Gastrocnemius medialis (tissue), 4 donors: Measurements from ENCODE around the gene MPPE1. TPM values are rescaled to one million over a fixed set of nuclear protein-coding genes. Genes with fewer than 3 reads are reported as not detected.

Experiments used
- ATAC-seq, 2 donors: fragments of 150-250 bp; one replicate each; pipeline ENCODE4 v1.9.1; 2016
- DNase-seq, 2 donors: peaks; one replicate each; pipeline ENCODE4 v3.0.0-alpha.2; 2019
- H3K27ac ChIP-seq, 4 donors: fragments of 200-600 bp; sonication (generic); 1 replicate in 1 of 4; 2 replicates in 3 of 4; pipeline ENCODE4 v1.5.1; 2016 to 2018; ENCODE audit warnings: mild to moderate bottlenecking in 2 of 4, moderate library complexity in 1 of 4
- H3K27me3 ChIP-seq, 3 donors: fragments of 200-600 bp; sonication (generic) in 2 of 3; 1 replicate in 1 of 3; 2 replicates in 2 of 3; pipeline versions ENCODE4 v1.5.1 to v1.6.0; 2016 to 2019; ENCODE audit warnings: mild to moderate bottlenecking in 1 of 3, moderate library complexity in 1 of 3
- H3K36me3 ChIP-seq, 2 donors: fragments of 200-600 bp; sonication (generic) in 1 of 2; one replicate each; pipeline ENCODE4 v1.5.1; 2017 to 2018
- H3K4me1 ChIP-seq, 2 donors: fragments of 200-600 bp; sonication (generic) in 1 of 2; one replicate each; pipeline ENCODE4 v1.5.1; 2016 to 2017; ENCODE audit warnings: mild to moderate bottlenecking in 2 of 2
- H3K4me3 ChIP-seq, 4 donors: fragments of 200-600 bp; sonication (generic) in 3 of 4; 1 replicate in 1 of 4; 2 replicates in 3 of 4; pipeline ENCODE4 v1.5.1; 2016 to 2019; ENCODE audit warnings: mild to moderate bottlenecking in 2 of 4
- H3K9me3 ChIP-seq, 3 donors: fragments of 200-600 bp; sonication (generic) in 2 of 3; 1 replicate in 1 of 3; 2 replicates in 2 of 3; pipeline ENCODE4 v1.5.1; 2016 to 2019
- POLR2A ChIP-seq, 2 donors: fragments of 450-650 bp; IDR thresholded peaks; one replicate each; pipeline ENCODE4 v1.6.1; 2017; ENCODE audit warnings: antibody characterized with exemption in 2 of 2, mild to moderate bottlenecking in 2 of 2, moderate library complexity in 2 of 2
- in situ Hi-C, 4 donors: fragments of 200-750 bp; cut with MboI; loops; one replicate each; pipeline versions ENCODE4 v1.15.0 to v1.8.0; 2017; ENCODE audit warnings: low sequenced_read_pairs in 4 of 4
- intact Hi-C: fragments of 100-400 bp; cut with DNase I; formaldehyde crosslinking; loops from one replicate; pipeline ENCODE4 v1.15.1; 2023; ENCODE audit warnings: low total_unique reads
- total RNA-seq, 4 donors: library from RNA; depleted of rRNA; stranded (reverse); fragments of >200 nt; gene quantifications; one replicate each; pipeline versions ENCODE4 v1.1.0 to v1.2.3, GENCODE V29; 2016
- TF ChIP-seq, protein P1 (sequence below), 5 experiments: fragments of 450-650 bp in 3 of 5; fragments of 200-600 bp in 2 of 5; sonication (generic) in 2 of 5; IDR thresholded peaks in 4 of 5; conservative IDR thresholded peaks in 1 of 5; 1 replicate in 4 of 5; 2 replicates in 1 of 5; pipeline ENCODE4 v1.5.1; 2016 to 2019; ENCODE audit warnings: antibody characterized with exemption in 5 of 5, mild to moderate bottlenecking in 3 of 5, moderate library complexity in 3 of 5

Gene MPPE1
- total RNA-seq, 4 donors from 2014 or later: 11.0 to 33.6 (median 24.8) TPM

GRCh38 chr18:11955239-11956029 lies 47.3 kb upstream of the MPPE1 start:
- Histone ChIP-seq H3K4me3 (no peak overlapping the region), H3K27me3 (no peaks in the 10 kb centered on the region), H3K9me3 (no peaks in the 10 kb centered on the region), H3K27ac (peak overlapping the region in 3 of 4 donors; percentile 51 to 70 (median 61)), H3K36me3 (no peaks in the 10 kb centered on the region), H3K4me1 (peaks cover 6 to 7% of the 10 kb centered on the region in 2 donors)
- in situ Hi-C loops (no loop called here), intact Hi-C loops (no loop called here)
- TF ChIP-seq, protein P1, sequence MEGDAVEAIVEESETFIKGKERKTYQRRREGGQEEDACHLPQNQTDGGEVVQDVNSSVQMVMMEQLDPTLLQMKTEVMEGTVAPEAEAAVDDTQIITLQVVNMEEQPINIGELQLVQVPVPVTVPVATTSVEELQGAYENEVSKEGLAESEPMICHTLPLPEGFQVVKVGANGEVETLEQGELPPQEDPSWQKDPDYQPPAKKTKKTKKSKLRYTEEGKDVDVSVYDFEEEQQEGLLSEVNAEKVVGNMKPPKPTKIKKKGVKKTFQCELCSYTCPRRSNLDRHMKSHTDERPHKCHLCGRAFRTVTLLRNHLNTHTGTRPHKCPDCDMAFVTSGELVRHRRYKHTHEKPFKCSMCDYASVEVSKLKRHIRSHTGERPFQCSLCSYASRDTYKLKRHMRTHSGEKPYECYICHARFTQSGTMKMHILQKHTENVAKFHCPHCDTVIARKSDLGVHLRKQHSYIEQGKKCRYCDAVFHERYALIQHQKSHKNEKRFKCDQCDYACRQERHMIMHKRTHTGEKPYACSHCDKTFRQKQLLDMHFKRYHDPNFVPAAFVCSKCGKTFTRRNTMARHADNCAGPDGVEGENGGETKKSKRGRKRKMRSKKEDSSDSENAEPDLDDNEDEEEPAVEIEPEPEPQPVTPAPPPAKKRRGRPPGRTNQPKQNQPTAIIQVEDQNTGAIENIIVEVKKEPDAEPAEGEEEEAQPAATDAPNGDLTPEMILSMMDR (IDR thresholded peaks at IDR 0.05 in 4 of 5, conservative IDR thresholded peaks at IDR 0.05 in 1 of 5): no peak
- TF ChIP-seq POLR2A (IDR thresholded peaks at IDR 0.05): no peak
- DNase-seq: peak in 1 of 2 donors; percentile 47
- no peak for ATAC-seq

- Histone ChIP-seq H3K9me3 (no peaks in the 10 kb centered on the region), H3K4me3 (no peak overlapping the region), H3K27me3 (no peaks in the 10 kb centered on the region), H3K4me1 (peaks cover 8% of the 10 kb centered on the region in 2 donors), H3K36me3 (no peaks in the 10 kb centered on the region), H3K27ac (no peak overlapping the region)
- in situ Hi-C loops: no loop called here
- intact Hi-C loops: no loop called here
- ATAC-seq: no peak
- TF ChIP-seq POLR2A (IDR thresholded peaks at IDR 0.05): no peak
- TF ChIP-seq, protein P1 (IDR thresholded peaks at IDR 0.05 in 4 of 5, conservative IDR thresholded peaks at IDR 0.05 in 1 of 5): no peak
- DNase-seq: no peak
Observed at GRCh38 chr18:11953113-11953512, 45.0 kb upstream of the MPPE1 start.

DNA sequence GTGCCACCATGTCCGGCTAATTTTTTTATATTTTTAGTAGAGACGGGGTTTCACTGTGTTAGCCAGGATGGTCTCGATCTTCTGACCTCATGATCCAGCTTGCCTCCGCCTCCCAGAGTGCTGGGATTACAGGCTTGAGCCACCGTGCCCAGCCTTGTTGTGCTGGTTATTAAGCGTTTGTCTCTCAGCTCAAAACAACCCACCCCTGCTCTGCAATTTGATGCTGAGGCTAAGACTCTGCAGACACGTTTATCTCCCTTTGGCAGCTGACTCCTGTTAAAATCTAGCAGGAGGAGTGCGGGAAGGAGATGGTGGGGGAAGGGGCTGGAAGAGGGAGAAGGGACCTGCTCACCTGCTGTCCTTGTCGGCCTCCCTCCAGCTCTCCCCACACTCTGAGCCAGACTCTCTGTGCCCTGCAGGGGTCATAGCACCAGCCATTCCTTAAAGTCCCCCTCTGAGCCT lies 43.3 kb upstream of the MPPE1 start:
- Histone ChIP-seq H3K4me1 (peaks cover 14 to 18% of the 10 kb centered on the region in 2 donors), H3K9me3 (no peaks in the 10 kb centered on the region), H3K36me3 (no peaks in the 10 kb centered on the region), H3K4me3 (no peak overlapping the region), H3K27ac (peak overlapping the region in 3 of 4 donors; percentile 0 to 47 (median 23)), H3K27me3 (no peaks in the 10 kb centered on the region)
- ATAC-seq: no peak
- in situ Hi-C loops: no loop called here
- intact Hi-C loops: no loop called here
- TF ChIP-seq POLR2A (IDR thresholded peaks at IDR 0.05): no peak
- TF ChIP-seq, protein P1 (IDR thresholded peaks at IDR 0.05 in 4 of 5, conservative IDR thresholded peaks at IDR 0.05 in 1 of 5): no peak
- no peak for DNase-seq

- intact Hi-C loops: no loop called here
- H3K9me3 ChIP-seq: no peaks in the 10 kb centered on the region
- H3K4me1 ChIP-seq: peaks cover 19 to 23% of the 10 kb centered on the region in 2 donors
- peak overlapping the region in 3 of 4 donors; percentile 0 to 47 (median 23) for H3K27ac ChIP-seq
- DNase-seq: no peak
- H3K27me3 ChIP-seq: no peaks in the 10 kb centered on the region
- in situ Hi-C loops: no loop called here
- TF ChIP-seq, protein P1 (IDR thresholded peaks at IDR 0.05 in 4 of 5, conservative IDR thresholded peaks at IDR 0.05 in 1 of 5): no peak
- TF ChIP-seq POLR2A (IDR thresholded peaks at IDR 0.05): no peak
- H3K36me3 ChIP-seq: no peaks in the 10 kb centered on the region
- H3K4me3 ChIP-seq: no peak overlapping the region
- ATAC-seq: no peak
Observed at GRCh38 chr18:11950824-11951223, 42.7 kb upstream of the MPPE1 start.
